ENCODE data around the gene SFMBT2. TPM values are rescaled to one million over a fixed set of nuclear protein-coding genes. Genes with fewer than 3 reads are reported as not detected.

SFMBT2 gene
- total RNA-seq, 1 donor from 2014 or later, result 22.3 TPM

DNA sequence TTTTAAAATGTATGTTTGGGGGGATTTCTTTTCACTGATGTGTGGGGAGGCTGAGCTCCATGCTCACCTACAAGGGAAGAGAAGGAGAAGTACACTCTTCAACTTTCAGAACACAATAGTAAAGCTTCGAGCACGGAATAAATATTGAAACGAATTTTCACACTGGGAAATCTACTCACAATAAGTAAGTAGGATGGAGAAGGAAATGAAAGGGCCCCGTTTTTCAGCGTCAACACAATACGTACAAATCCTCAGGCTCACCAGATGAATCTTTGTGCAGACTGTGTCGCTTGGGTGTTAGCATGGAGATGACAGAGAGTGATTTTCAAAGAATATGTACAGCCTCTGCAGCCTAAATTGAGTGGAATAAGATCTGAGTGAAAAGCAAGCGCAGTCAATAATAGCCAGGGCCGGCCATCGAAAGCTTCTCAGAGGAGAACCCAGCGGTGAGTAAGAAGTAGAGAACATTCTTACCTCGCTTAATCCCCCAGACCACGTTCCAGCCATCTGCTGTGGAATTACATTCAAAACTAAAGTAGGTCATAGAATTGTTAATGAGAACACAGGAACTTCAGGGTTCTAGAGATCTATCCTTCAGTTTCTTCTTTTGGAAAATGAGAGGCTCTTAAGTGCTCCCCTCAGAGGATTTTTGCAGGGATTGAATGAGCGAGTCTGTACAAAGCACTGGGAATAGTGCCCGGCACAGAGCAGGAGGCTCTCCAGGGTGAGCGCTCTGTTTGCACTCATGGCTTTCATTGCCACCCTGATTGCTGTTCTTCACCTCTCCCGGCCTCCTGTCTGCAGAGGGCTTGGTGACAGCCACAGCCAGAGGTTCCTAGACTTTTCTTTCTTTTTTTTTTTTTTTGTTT, 292.8 kb downstream of the SFMBT2 start:
- H3K27me3 ChIP-seq (ENCODE audit: low read depth), result no peaks in the 10 kb centered on the region
- TF ChIP-seq, protein P1, sequence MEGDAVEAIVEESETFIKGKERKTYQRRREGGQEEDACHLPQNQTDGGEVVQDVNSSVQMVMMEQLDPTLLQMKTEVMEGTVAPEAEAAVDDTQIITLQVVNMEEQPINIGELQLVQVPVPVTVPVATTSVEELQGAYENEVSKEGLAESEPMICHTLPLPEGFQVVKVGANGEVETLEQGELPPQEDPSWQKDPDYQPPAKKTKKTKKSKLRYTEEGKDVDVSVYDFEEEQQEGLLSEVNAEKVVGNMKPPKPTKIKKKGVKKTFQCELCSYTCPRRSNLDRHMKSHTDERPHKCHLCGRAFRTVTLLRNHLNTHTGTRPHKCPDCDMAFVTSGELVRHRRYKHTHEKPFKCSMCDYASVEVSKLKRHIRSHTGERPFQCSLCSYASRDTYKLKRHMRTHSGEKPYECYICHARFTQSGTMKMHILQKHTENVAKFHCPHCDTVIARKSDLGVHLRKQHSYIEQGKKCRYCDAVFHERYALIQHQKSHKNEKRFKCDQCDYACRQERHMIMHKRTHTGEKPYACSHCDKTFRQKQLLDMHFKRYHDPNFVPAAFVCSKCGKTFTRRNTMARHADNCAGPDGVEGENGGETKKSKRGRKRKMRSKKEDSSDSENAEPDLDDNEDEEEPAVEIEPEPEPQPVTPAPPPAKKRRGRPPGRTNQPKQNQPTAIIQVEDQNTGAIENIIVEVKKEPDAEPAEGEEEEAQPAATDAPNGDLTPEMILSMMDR (IDR thresholded peaks at IDR 0.05), result no peak
- intact Hi-C loops (cut with DNase I), result no loop called here
- no peak overlapping the region for H3K27ac ChIP-seq
- DNase-seq (no peak), ATAC-seq (no peak)
- H3K4me1 ChIP-seq, result no peaks in the 10 kb centered on the region
- no peaks in the 10 kb centered on the region for H3K36me3 ChIP-seq
- H3K9me3 ChIP-seq, result no peaks in the 10 kb centered on the region
- no peak overlapping the region for H3K4me3 ChIP-seq

DNA sequence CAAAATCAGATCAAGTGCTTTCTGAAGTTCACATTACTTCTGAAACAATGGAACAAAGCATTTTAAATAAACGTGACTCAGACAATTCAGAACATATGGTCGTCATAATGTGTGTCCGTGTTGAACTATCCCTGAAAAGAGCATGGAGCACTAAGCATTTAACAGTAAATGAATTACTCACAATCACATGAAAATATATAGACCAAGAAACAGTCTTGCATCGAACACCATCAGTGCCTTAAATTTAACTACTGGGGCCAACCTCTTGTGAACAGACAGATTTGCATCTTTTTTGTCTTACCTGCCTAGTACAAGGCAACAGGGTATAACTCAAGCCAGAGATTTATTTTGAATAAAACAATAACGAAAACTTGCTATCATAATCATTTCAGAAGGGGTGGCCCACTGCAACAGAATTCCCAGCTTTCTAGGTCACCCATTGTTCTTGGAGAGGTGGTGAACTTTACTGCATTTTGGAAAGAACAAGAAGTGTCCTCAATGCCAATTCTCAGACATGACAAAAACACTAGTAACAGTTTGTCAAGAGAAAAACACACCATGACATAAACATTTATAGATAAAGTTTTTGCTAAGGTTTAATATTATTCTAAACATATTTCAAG, 293.5 kb downstream of the SFMBT2 start:
- ATAC-seq (no peak), DNase-seq (no peak)
- intact Hi-C loops (cut with DNase I), result no loop called here
- Histone ChIP-seq H3K4me1 (no peaks in the 10 kb centered on the region), H3K36me3 (no peaks in the 10 kb centered on the region), H3K4me3 (no peak overlapping the region), H3K27me3 (ENCODE audit: low read depth) (no peaks in the 10 kb centered on the region), H3K27ac (no peak overlapping the region), H3K9me3 (no peaks in the 10 kb centered on the region)
- TF ChIP-seq, protein P1 (IDR thresholded peaks at IDR 0.05), result no peak

DNA sequence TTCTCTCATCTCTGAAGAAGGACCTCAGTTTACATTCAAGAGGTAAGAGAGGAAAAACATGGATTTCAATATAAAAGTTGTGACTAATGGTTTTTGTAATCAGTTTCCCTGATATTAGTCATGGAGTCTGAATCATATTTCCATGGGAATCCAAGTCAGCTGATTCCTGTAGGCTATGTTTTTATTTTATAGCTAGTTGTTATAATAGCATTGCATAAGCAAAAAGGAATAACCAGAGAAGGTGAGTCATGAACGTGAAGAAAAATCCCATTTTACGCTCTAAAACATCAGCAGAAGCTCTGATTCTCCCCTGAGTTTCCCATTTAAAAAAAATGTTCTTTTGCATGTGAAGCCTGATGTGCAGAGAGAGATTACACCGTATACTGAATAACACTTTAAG, 299.3 kb downstream of the SFMBT2 start:
- TF ChIP-seq, protein P1 (IDR thresholded peaks at IDR 0.05), result no peak
- no peaks in the 10 kb centered on the region for H3K9me3 ChIP-seq
- no peak for DNase-seq
- no peaks in the 10 kb centered on the region for H3K36me3 ChIP-seq
- intact Hi-C loops (cut with DNase I), result no loop called here
- H3K27me3 ChIP-seq (ENCODE audit: low read depth), result no peaks in the 10 kb centered on the region
- no peaks in the 10 kb centered on the region for H3K4me1 ChIP-seq
- no peak overlapping the region for H3K27ac ChIP-seq
- no peak for ATAC-seq
- H3K4me3 ChIP-seq, result no peak overlapping the region

DNA sequence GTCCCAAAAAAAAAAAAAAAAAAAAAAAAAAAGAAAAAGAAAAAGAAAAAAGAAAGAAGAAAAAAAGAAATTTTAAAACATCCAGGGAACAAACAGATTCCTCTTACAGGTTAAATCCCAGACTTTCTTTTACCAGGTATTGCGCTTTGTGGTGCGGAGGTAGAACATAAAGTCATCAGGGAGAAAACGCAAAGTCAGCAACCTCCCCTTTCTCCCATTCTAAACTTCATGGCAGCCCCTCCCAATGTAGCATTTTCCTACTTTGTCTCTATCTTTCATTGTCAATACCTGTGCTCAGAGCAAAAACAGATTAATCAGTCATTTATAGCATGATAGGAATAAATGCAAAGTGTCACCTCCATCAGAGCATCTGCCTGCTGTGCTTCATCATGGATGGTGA, 299.7 kb downstream of the SFMBT2 start:
- Histone ChIP-seq H3K4me1 (no peaks in the 10 kb centered on the region), H3K9me3 (no peaks in the 10 kb centered on the region), H3K4me3 (no peak overlapping the region), H3K27me3 (ENCODE audit: low read depth) (no peaks in the 10 kb centered on the region), H3K36me3 (no peaks in the 10 kb centered on the region), H3K27ac (no peak overlapping the region)
- intact Hi-C loops (cut with DNase I), result no loop called here
- TF ChIP-seq, protein P1 (IDR thresholded peaks at IDR 0.05), result no peak
- ATAC-seq (no peak), DNase-seq (no peak)
